Pancreas (tissue), 10 donors: ENCODE data around the gene ONECUT2. TPM values are rescaled to one million over a fixed set of nuclear protein-coding genes. Genes with fewer than 3 reads are reported as not detected.
"Not testable (repeated sequence)": the region's sequence is repeated elsewhere in the genome, so short reads cannot be mapped to it uniquely, and the experiment has no call there.

ENCODE experiments used
- ATAC-seq, 4 donors: fragments of 200-7000 bp; cut with Tn5 transposase; one replicate each; pipeline versions ENCODE4 v1.8.0 to v1.9.1; 2020; ENCODE audit warnings: mild to moderate bottlenecking in 4 of 4, moderate library complexity in 4 of 4
- DNase-seq, 6 donors: peaks; one replicate each; pipeline ENCODE4 v3.0.0-alpha.2; 2020
- FAIRE-seq: peaks from 2 replicates; lab custom pipeline; 2012; peaks lifted over from hg19 to GRCh38; lab: Jason Lieb, UNC
- H3K27ac ChIP-seq, 4 donors: fragments of 200-600 bp; sonication (generic); 1 replicate in 3 of 4; 2 replicates in 1 of 4; pipeline versions ENCODE4 v1.5.0 to v1.8.0; 2020
- H3K27me3 ChIP-seq, 4 donors: fragments of 200-600 bp; one replicate each; pipeline ENCODE4 v1.8.0; 2021
- H3K36me3 ChIP-seq, 3 donors: fragments of 200-600 bp; sonication (generic) in 1 of 3; one replicate each; pipeline versions ENCODE4 v1.5.0 to v1.8.0; 2020 to 2021
- H3K4me1 ChIP-seq, 3 donors: fragments of 200-600 bp; one replicate each; pipeline ENCODE4 v1.8.0; 2021
- H3K4me3 ChIP-seq, 4 donors: fragments of 200-600 bp; sonication (generic) in 2 of 4; one replicate each; pipeline versions ENCODE4 v1.5.0 to v1.8.0; 2020 to 2021
- H3K9me3 ChIP-seq, 4 donors: fragments of 200-600 bp; one replicate each; pipeline ENCODE4 v1.8.0; 2021
- WGBS, 2 donors: extraction: QIAGEN DNeasy Blood & Tissue Kit; methylation state at CpG; one replicate each; pipeline ENCODE4 v1.1.7; 2013; 5-methylcytosine and 5-hydroxymethylcytosine counted together
- intact Hi-C, 3 donors: fragments of 100-400 bp; cut with DNase I; formaldehyde crosslinking; loops; one replicate each; pipeline versions ENCODE4 v1.11.1 to v1.14.2; 2022
- polyA plus RNA-seq, 2 donors: library from polyadenylated mRNA; stranded (reverse); fragments of 200-250 nt; gene quantifications; one replicate each; pipeline ENCODE4 v1.2.3, GENCODE V29; 2013
- total RNA-seq, 6 donors: library from RNA; stranded (reverse); fragmentation: NEBNext Ultra II Directional in 4 of 6; extraction: Animal tissue kit (Norgen Biotek cat#: 25700) in 4 of 6; gene quantifications; one replicate each; pipeline versions ENCODE4 v1.2.1 to v1.2.4, GENCODE V29; 2021 to 2023
- TF ChIP-seq, protein P1 (sequence below), 4 donors: fragments of 200-600 bp; sonication (generic) in 3 of 4; IDR thresholded peaks; one replicate each; pipeline versions ENCODE4 v1.5.0 to v1.8.0; 2021; ENCODE audit warnings: antibody characterized with exemption in 4 of 4
- donor health status: healthy with polysubstance abuse.
- donor health status: DM: no; HTN: no; CAD: no; lungs with moderate emphysema.
- donor health status: DM: no; HTN: no; CAD: no.
- donor health status: control.
- donor health status: control.
- donor health status: Bipolar disorder and iron deficiency.
- donor health status: DM: yes; HTN: yes; CAD: no.
- donor health status: DM: no; HTN: no; CAD: no.
- donor health status: DM: no; HTN: no; CAD: no.
- donor health status: DM: yes; HTN: yes; CAD: no.

The ONECUT2 gene
- total and polyA plus RNA-seq, 8 donors, result 1.4 to 9.7 (median 5.4) TPM

DNA sequence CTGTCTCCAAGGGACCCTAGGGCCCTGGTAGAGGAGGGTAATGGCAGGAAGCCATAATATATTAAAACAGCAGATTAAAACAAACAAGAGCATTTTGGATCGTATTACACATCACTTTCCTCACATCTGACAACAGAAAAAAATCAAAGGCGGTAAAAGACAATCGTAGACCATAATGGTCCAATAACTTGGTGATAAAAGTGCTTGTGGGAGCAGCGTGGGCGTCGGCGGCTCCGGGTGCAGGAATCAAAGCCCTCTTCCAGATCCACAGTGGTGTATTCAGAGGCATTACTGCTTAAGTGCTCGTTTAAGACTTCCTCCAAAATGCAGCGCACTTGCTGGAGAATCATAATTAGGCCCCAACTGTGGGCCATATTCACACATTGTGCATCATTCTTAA, 83.4 kb downstream of the ONECUT2 start:
- Histone ChIP-seq H3K27me3 (no peaks in the 10 kb centered on the region), H3K9me3 (no peaks in the 10 kb centered on the region), H3K4me3 (no peak overlapping the region), H3K27ac (no peak overlapping the region), H3K4me1 (no peaks in the 10 kb centered on the region), H3K36me3 (no peaks in the 10 kb centered on the region)
- 70 to 74% methylated on average over 10 of the region's 10 CpGs for WGBS, 2 donors
- intact Hi-C loops, result no loop called here
- ATAC-seq, result no peak
- no peak for FAIRE-seq
- no peak for DNase-seq
- TF ChIP-seq, protein P1, sequence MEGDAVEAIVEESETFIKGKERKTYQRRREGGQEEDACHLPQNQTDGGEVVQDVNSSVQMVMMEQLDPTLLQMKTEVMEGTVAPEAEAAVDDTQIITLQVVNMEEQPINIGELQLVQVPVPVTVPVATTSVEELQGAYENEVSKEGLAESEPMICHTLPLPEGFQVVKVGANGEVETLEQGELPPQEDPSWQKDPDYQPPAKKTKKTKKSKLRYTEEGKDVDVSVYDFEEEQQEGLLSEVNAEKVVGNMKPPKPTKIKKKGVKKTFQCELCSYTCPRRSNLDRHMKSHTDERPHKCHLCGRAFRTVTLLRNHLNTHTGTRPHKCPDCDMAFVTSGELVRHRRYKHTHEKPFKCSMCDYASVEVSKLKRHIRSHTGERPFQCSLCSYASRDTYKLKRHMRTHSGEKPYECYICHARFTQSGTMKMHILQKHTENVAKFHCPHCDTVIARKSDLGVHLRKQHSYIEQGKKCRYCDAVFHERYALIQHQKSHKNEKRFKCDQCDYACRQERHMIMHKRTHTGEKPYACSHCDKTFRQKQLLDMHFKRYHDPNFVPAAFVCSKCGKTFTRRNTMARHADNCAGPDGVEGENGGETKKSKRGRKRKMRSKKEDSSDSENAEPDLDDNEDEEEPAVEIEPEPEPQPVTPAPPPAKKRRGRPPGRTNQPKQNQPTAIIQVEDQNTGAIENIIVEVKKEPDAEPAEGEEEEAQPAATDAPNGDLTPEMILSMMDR (IDR thresholded peaks at IDR 0.05), result no peak

DNA sequence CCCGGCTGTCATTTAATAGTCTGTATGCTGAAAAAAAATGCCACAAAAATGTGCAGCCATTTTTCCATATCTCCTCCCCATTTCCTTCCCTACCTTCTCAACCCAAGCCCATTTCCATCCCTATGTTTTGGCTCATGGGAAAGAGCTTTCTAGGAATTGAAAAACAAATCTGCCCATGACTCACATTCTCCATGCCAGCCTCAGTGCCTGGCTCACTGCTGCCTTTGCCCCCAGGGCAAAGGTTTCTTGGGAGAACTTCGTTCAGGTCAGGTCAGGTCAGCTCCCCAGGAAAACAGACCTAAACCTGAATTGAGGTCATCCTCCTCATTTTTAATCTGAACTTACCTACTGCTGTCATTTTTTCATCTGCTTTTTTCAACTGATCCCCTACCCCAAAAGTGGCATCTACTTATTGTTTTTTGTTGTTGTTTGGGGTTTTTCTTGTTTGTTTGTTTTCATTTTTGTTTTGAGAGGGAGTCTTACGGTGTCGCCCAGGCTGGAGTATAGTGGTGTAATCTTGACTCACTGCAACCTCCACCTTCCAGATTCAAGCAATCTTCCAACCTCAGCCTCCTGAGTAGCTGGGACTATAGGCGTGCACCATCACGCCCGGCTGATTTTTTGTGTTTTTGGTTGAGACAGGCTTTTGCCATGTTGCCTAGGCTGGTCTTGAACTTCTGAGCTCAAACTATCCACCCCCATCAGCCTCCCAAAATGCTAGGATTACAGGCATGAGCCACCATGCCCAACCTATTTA, 84.7 kb downstream of the ONECUT2 start:
- Histone ChIP-seq H3K27me3 (no peaks in the 10 kb centered on the region), H3K27ac (no peak overlapping the region), H3K36me3 (no peaks in the 10 kb centered on the region), H3K4me3 (no peak overlapping the region), H3K4me1 (no peaks in the 10 kb centered on the region), H3K9me3 (no peaks in the 10 kb centered on the region)
- FAIRE-seq, result no peak
- TF ChIP-seq, protein P1 (IDR thresholded peaks at IDR 0.05), result no peak
- intact Hi-C loops, result no loop called here
- DNase-seq, result no peak
- 54 to 65% methylated on average over 7 of the region's 7 CpGs for whole genome bisulfite sequencing, 2 donors
- no peak for ATAC-seq

DNA sequence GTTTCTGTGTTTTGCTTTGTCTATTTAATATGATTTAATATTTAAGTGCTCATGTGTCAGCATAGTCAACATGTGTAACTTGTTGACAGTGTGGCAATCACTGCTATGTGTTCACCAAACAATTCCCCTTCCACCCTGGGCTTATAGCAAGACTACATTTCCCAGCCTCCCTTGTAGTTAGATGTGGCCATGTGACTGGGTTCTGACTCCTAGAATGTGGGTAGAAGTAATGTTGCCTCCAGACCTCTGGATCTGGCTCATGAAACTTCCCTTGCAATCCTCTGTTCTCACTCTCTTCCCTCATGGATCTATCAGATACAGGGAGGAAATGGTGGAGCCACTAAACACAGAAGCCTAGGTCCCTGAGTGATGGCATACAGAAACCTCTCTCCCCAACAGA, 87.2 kb downstream of the ONECUT2 start:
- FAIRE-seq, result not testable (repeated sequence)

DNA sequence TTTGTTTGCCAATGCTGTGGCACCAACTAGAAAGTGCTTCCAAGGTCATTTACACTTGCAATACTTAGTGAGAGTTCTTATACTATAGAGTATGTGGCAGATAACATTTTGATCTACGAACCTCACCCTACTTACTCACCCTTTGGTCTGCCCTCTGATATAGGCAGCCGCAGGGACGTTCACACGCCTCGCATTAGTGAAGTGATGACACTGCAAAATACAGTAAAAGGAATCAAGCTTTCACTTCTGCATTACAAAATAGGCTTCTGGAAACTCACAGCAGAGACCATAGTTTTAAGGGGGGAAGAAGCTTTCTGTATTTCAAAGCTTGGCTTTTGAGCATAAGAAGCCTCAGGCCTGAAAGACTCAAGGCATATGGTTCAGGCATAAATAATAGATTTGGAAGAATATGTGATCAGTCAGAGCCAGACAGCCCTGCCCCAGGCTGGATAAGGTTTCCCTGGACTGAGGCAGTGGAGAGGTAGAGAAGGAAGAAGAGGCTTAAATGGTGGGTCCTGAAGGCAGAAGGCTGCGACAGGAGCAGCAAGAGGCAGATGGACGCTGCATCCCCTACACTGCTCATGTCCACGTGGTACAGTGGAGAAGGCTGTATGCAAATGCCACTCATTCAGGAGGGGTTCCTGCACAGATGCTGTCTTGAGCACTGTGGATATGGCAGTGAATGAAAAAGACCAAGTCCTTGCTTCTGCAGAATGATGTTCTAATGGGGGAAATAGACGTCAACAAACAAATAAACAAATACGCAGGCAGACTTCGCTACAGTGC, 88.2 kb downstream of the ONECUT2 start:
- DNase-seq (no peak), ATAC-seq (peak in 2 of 4 donors; percentile 55 to 65), FAIRE-seq (no peak)
- H3K4me3 ChIP-seq, result no peak overlapping the region
- no peaks in the 10 kb centered on the region for H3K9me3 ChIP-seq
- intact Hi-C loops, result no loop called here
- no peak overlapping the region for H3K27ac ChIP-seq
- no peaks in the 10 kb centered on the region for H3K4me1 ChIP-seq
- 69 to 75% methylated on average over 11 of the region's 11 CpGs for WGBS, 2 donors
- TF ChIP-seq, protein P1 (IDR thresholded peaks at IDR 0.05), result no peak
- no peaks in the 10 kb centered on the region for H3K27me3 ChIP-seq
- no peaks in the 10 kb centered on the region for H3K36me3 ChIP-seq

More for the DNA sequence above, 87.2 kb downstream of the ONECUT2 start:
- DNase-seq, H3K9me3 ChIP-seq, H3K36me3 ChIP-seq, ATAC-seq, intact Hi-C loops, H3K4me3 ChIP-seq, H3K27me3 ChIP-seq, H3K4me1 ChIP-seq, H3K27ac ChIP-seq: not testable (repeated sequence)

DNA sequence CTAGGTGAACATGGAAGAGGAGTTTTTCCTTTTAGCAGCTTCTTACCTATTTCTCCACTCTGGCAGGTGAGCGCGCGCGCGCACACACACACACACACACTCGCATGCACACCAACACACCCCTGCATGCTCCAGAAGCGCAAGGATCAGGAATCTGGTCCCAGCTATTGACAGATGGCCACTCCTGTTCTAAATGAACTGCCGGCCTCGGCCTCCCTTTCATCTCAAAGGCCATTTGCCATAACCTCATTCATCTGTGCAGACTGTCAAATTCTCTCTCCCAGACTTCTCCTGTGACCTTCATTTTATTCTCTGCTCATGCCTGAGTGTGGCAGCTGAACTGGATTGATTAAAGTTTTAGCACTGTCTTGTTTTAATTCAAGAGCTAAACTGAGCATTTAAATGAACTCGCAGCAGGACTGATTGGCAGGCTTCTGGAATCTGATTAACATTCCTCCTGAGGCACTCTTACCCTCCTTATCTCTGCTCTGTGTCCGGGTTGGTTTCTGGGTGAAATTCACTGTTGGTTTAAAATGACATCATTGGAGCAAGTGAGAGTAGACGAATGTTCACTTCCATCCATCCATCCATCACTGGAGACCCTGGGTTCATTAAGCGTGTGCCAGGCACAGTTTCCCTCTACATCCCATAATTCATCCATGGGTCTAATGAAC, 92.5 kb downstream of the ONECUT2 start:
- no peaks in the 10 kb centered on the region for H3K36me3 ChIP-seq
- H3K4me3 ChIP-seq, result no peak overlapping the region
- TF ChIP-seq, protein P1 (IDR thresholded peaks at IDR 0.05), result no peak
- DNase-seq (no peak), ATAC-seq (no peak), FAIRE-seq (no peak)
- WGBS, 2 donors, result 48 to 51% methylated on average over 13 of the region's 13 CpGs
- H3K27ac ChIP-seq, result no peak overlapping the region
- no peaks in the 10 kb centered on the region for H3K4me1 ChIP-seq
- intact Hi-C loops, result no loop called here
- no peaks in the 10 kb centered on the region for H3K27me3 ChIP-seq
- no peaks in the 10 kb centered on the region for H3K9me3 ChIP-seq
